NCI-H524 treated with DMSO at 0.1 percent for 48 hours (cell line): ENCODE measurements around the gene TLN1.
A peak's percentile ranks its signal among the peaks of the same experiment; 100 is the strongest.

Experiments
- DNase-seq: peaks from one replicate; lab custom pipeline; 2025; lab: John Stamatoyannopoulos, UW

TLN1 gene

GRCh38 chr9:35750256-35750531, 18.2 kb upstream of the TLN1 start:
- no peak for DNase-seq

GRCh38 chr9:35749515-35750255, 17.7 kb upstream of the TLN1 start:
- no peak for DNase-seq

GRCh38 chr9:35748858-35749514, 17.0 kb upstream of the TLN1 start, which contains the start of the genes GBA2 and RGP1:
Gene GBA2 (minus strand): TSS chr9:35749228. CDS start chr9:35748704, 524 bp downstream.
Gene RGP1 (plus strand): TSS chr9:35749287. CDS start chr9:35749756, 469 bp downstream.
- DNase-seq = no peak

- DNase-seq = no peak
Observed at GRCh38 chr9:35748242-35748857, 16.4 kb upstream of the TLN1 start.

GRCh38 chr9:35746583-35746982, 14.6 kb upstream of the TLN1 start:
- DNase-seq = no peak

- peak; percentile 40 for DNase-seq
Observed at GRCh38 chr9:35745569-35745968, 13.6 kb upstream of the TLN1 start.

- no peak for DNase-seq
Observed at GRCh38 chr9:35743880-35744518, 12.0 kb upstream of the TLN1 start.

GRCh38 chr9:35743452-35743851, 11.5 kb upstream of the TLN1 start:
- no peak for DNase-seq

GRCh38 chr9:35741740-35742139, 9.7 kb upstream of the TLN1 start:
- DNase-seq = no peak

- DNase-seq = no peak
Observed at GRCh38 chr9:35740243-35740642, 8.2 kb upstream of the TLN1 start.

- DNase-seq = no peak
Observed at GRCh38 chr9:35738924-35739323, 6.9 kb upstream of the TLN1 start.

GRCh38 chr9:35738186-35738585, 6.2 kb upstream of the TLN1 start:
- DNase-seq = no peak

- DNase-seq = no peak
Observed at GRCh38 chr9:35737143-35737542, 5.1 kb upstream of the TLN1 start.

- peak; percentile 34 for DNase-seq
Observed at GRCh38 chr9:35736201-35736633, 4.2 kb upstream of the TLN1 start.

- DNase-seq = no peak
Observed at GRCh38 chr9:35734096-35734495, 2.1 kb upstream of the TLN1 start.

- peak; percentile 74 for DNase-seq
Observed at GRCh38 chr9:35732800-35733541, 976 bp upstream of the TLN1 start.

GRCh38 chr9:35731415-35732184, 395 bp downstream of the TLN1 start:
- no peak for DNase-seq

- no peak for DNase-seq
Observed at GRCh38 chr9:35730486-35730854, 1.5 kb downstream of the TLN1 start.

GRCh38 chr9:35729700-35730485, 2.1 kb downstream of the TLN1 start:
- no peak for DNase-seq

GRCh38 chr9:35729101-35729500, 2.9 kb downstream of the TLN1 start:
- no peak for DNase-seq
